CD14-positive monocyte (primary cell): ENCODE measurements around the gene SGK1. TPM values are rescaled to one million over a fixed set of nuclear protein-coding genes. Genes with fewer than 3 reads are reported as not detected.

Source experiments
- DNase-seq, 3 donors: peaks; one replicate each; pipeline ENCODE4 v3.0.0-alpha.2; 2011 to 2022
- H2AFZ ChIP-seq: 2 replicates; pipeline ENCODE4 v1.6.0; 2012; ENCODE audit warnings: mild to moderate bottlenecking, low read depth, low read length, inconsistent platforms; ENCODE audit not compliant: insufficient read depth, poor library complexity, severe bottlenecking
- H3K27ac ChIP-seq, 2 donors: 1 replicate in 1 of 2; 2 replicates in 1 of 2; pipeline ENCODE4 v1.5.1; 2012 to 2013; ENCODE audit warnings: low read length in 2 of 2, control low read depth in 1 of 2, inconsistent platforms in 1 of 2, low read depth in 1 of 2, mild to moderate bottlenecking in 1 of 2
- H3K27me3 ChIP-seq, 2 donors: one replicate each; pipeline versions ENCODE4 v1.6.0 to v1.6.1; 2011 to 2013; ENCODE audit warnings: low read length in 2 of 2; ENCODE audit not compliant: control insufficient read depth in 2 of 2, insufficient read depth in 2 of 2
- H3K36me3 ChIP-seq, 2 donors: replicated peaks in 1 of 2; 1 replicate in 1 of 2; 2 replicates in 1 of 2; pipeline versions ENCODE4 v1.5.1 to v1.6.1; 2012 to 2013; ENCODE audit warnings: low read length in 2 of 2, control low read depth in 1 of 2, inconsistent platforms in 1 of 2, mild to moderate bottlenecking in 1 of 2; ENCODE audit not compliant: insufficient read depth in 2 of 2, control insufficient read depth in 1 of 2
- H3K4me1 ChIP-seq, 2 donors: 1 replicate in 1 of 2; 2 replicates in 1 of 2; pipeline versions ENCODE4 v1.5.1 to v1.6.1; 2012 to 2013; ENCODE audit warnings: low read length in 2 of 2, control low read depth in 1 of 2, inconsistent platforms in 1 of 2, mild to moderate bottlenecking in 1 of 2, moderate library complexity in 1 of 2; ENCODE audit not compliant: insufficient read depth in 2 of 2, control insufficient read depth in 1 of 2
- H3K4me2 ChIP-seq: replicated peaks from 2 replicates; pipeline ENCODE3; 2012; ENCODE audit warnings: low read length, moderate library complexity, mild to moderate bottlenecking; ENCODE audit not compliant: poor library complexity, severe bottlenecking; ENCODE audit errors: extremely low read depth
- H3K4me3 ChIP-seq, 3 experiments: fragments of 200-600 bp in 1 of 3; sonication (generic) in 1 of 3; replicated peaks in 1 of 3; 1 replicate in 2 of 3; 2 replicates in 1 of 3; pipeline ENCODE4 v1.5.1; 2011 to 2013; ENCODE audit warnings: low read length in 3 of 3, mild to moderate bottlenecking in 3 of 3, control low read depth in 2 of 3, low read depth in 2 of 3, inconsistent platforms in 1 of 3, moderate library complexity in 1 of 3
- H3K79me2 ChIP-seq: 2 replicates; pipeline ENCODE4 v1.6.0; 2012; ENCODE audit warnings: mild to moderate bottlenecking, control low read depth, inconsistent platforms, low read length, moderate library complexity; ENCODE audit not compliant: insufficient read depth
- H3K9ac ChIP-seq: 2 replicates; pipeline ENCODE4 v1.6.0; 2017; ENCODE audit warnings: low read length, mild to moderate bottlenecking; ENCODE audit not compliant: insufficient read depth, poor library complexity, severe bottlenecking
- H3K9me3 ChIP-seq, 2 donors: replicated peaks in 1 of 2; 1 replicate in 1 of 2; 2 replicates in 1 of 2; pipeline versions ENCODE4 v1.5.1 to v1.6.1; 2012 to 2013; ENCODE audit warnings: low read length in 2 of 2, control low read depth in 1 of 2; ENCODE audit not compliant: control insufficient read depth in 1 of 2, insufficient read depth in 1 of 2
- H4K20me1 ChIP-seq: 2 replicates; pipeline ENCODE4 v1.6.0; 2012; ENCODE audit warnings: mild to moderate bottlenecking, low read length, control low read depth, moderate library complexity; ENCODE audit not compliant: insufficient read depth
- H3K27ac Mint-ChIP-seq, 7 donors: one replicate each; pipeline ENCODE4 v1.8.0; 2020; ENCODE audit warnings: mild to moderate bottlenecking in 7 of 7, mixed read lengths in 7 of 7, moderate library complexity in 6 of 7, inconsistent platforms in 2 of 7
- H3K27me3 Mint-ChIP-seq, 3 donors: one replicate each; pipeline ENCODE4 v1.8.0; 2021 to 2022; ENCODE audit warnings: low read depth in 3 of 3, mild to moderate bottlenecking in 3 of 3, mixed read lengths in 3 of 3, moderate library complexity in 3 of 3, inconsistent platforms in 1 of 3
- H3K36me3 Mint-ChIP-seq, 2 donors: one replicate each; pipeline ENCODE4 v1.8.0; 2020; ENCODE audit warnings: mixed read lengths in 2 of 2, inconsistent platforms in 1 of 2, mild to moderate bottlenecking in 1 of 2
- H3K4me1 Mint-ChIP-seq: one replicate; pipeline ENCODE4 v1.8.0; 2020; ENCODE audit warnings: mild to moderate bottlenecking, mixed read lengths
- H3K4me3 Mint-ChIP-seq, 2 donors: one replicate each; pipeline ENCODE4 v1.8.0; 2020; ENCODE audit warnings: mild to moderate bottlenecking in 2 of 2, mixed read lengths in 2 of 2, moderate library complexity in 1 of 2
- H3K9me3 Mint-ChIP-seq, 7 donors: one replicate each; pipeline ENCODE4 v1.8.0; 2020 to 2022; ENCODE audit warnings: mixed read lengths in 7 of 7, mild to moderate bottlenecking in 6 of 7, moderate library complexity in 6 of 7, inconsistent platforms in 2 of 7
- CTCF ChIP-seq: fragments of 200-600 bp; IDR thresholded peaks from one replicate; pipeline ENCODE4 v1.8.0; 2022; ENCODE audit warnings: antibody characterized with exemption, mild to moderate bottlenecking
- WGBS: methylation state at CpG from one replicate; pipeline ENCODE4 v1.1.5; 2013; ENCODE audit warnings: missing lambda C conversion rate; ENCODE audit not compliant: insufficient coverage; 5-methylcytosine and 5-hydroxymethylcytosine counted together
- intact Hi-C, 2 donors: fragments of 100-400 bp; cut with micrococcal nuclease; formaldehyde crosslinking; loops; one replicate each; pipeline versions ENCODE4 v1.15.0 to v1.15.1; 2023
- polyA plus RNA-seq, 3 donors: library from polyadenylated mRNA; depleted of rRNA in 1 of 3; unstranded in 2 of 3; stranded (reverse) in 1 of 3; fragments of 300-500 nt in 2 of 3; fragments of >200 nt in 1 of 3; fragmentation: Illumina TruSeq in 2 of 3; gene quantifications; 1 replicate in 2 of 3; 2 replicates in 1 of 3; pipeline ENCODE4 v1.2.3, GENCODE V29; 2012 to 2021

Gene SGK1
- polyA plus RNA-seq, 3 donors: 373 to 419 (median 407) TPM

- intact Hi-C loops: no loop called here
- no CpG with 5 or more reads among the region's 7 CpGs for WGBS
- peaks cover 24% of the 10 kb centered on the region in 3 donors for H3K27me3 Mint-ChIP-seq
These were observed 5.8 kb downstream of the SGK1 start for GRCh38 chr6:134312038-134312660.

GRCh38 chr6:134310817-134311216 lies 7.1 kb downstream of the SGK1 start:
- Histone ChIP-seq H3K4me3 (no peak overlapping the region), H3K9me3 (no peaks in the 10 kb centered on the region), H3K27me3 (peaks cover 0 to 8% of the 10 kb centered on the region in 2 donors), H3K4me2 (no peak overlapping the region), H3K4me1 (no peaks in the 10 kb centered on the region), H3K9ac (no peak overlapping the region), H2AFZ (no peak overlapping the region), H3K79me2 (no peaks in the 10 kb centered on the region), H3K36me3 (no peaks in the 10 kb centered on the region), H4K20me1 (no peaks in the 10 kb centered on the region), H3K27ac (no peak overlapping the region)
- no peak overlapping the region for H3K27ac Mint-ChIP-seq
- no peaks in the 10 kb centered on the region for H3K9me3 Mint-ChIP-seq
- TF ChIP-seq CTCF: no peak
- peaks cover 11 to 16% (median 13%) of the 10 kb centered on the region in 3 donors for H3K27me3 Mint-ChIP-seq
- H3K4me1 Mint-ChIP-seq: peaks cover 4% of the 10 kb centered on the region
- no peaks in the 10 kb centered on the region for H3K36me3 Mint-ChIP-seq
- H3K4me3 Mint-ChIP-seq: no peak overlapping the region
- WGBS: no CpG with 5 or more reads among the region's 2 CpGs
- DNase-seq: no peak
- intact Hi-C loops: no loop called here

More at GRCh38 chr6:134312038-134312660, 5.8 kb downstream of the SGK1 start:
- H3K9me3 Mint-ChIP-seq: peaks cover 0 to 2% (median 0%) of the 10 kb centered on the region in 7 donors
- H3K36me3 Mint-ChIP-seq: peaks cover 0 to 2% of the 10 kb centered on the region in 2 donors
- H3K27ac Mint-ChIP-seq: no peak overlapping the region
- H3K4me2 ChIP-seq: no peak overlapping the region
- H2AFZ ChIP-seq: no peak overlapping the region
- no peak overlapping the region for H3K27ac ChIP-seq
- TF ChIP-seq CTCF: no peak
- H3K4me3 ChIP-seq: no peak overlapping the region
- H4K20me1 ChIP-seq: no peaks in the 10 kb centered on the region
- H3K4me1 ChIP-seq: peaks cover 0 to 2% of the 10 kb centered on the region in 2 donors
- peaks cover 6 to 15% of the 10 kb centered on the region in 2 donors for H3K27me3 ChIP-seq
- H3K79me2 ChIP-seq: no peaks in the 10 kb centered on the region
- no peak for DNase-seq
- H3K9me3 ChIP-seq: no peaks in the 10 kb centered on the region
- no peak overlapping the region for H3K4me3 Mint-ChIP-seq
- no peak overlapping the region for H3K9ac ChIP-seq
- H3K36me3 ChIP-seq: no peaks in the 10 kb centered on the region
- H3K4me1 Mint-ChIP-seq: peaks cover 6% of the 10 kb centered on the region
